ENCODE data around the gene SERHL2. TPM values are rescaled to one million over a fixed set of nuclear protein-coding genes. Genes with fewer than 3 reads are reported as not detected.

SERHL2 gene
- total RNA-seq, 2 experiments from 2014 or later: 0.69 TPM; not detected in 1

GRCh38 chr22:42608823-42609361 lies 55.1 kb downstream of the SERHL2 start:
- peaks cover 68% of the 10 kb centered on the region for H3K4me1 Mint-ChIP-seq (ENCODE audit: low read depth)
- no peak overlapping the region for H3K27ac ChIP-seq (ENCODE audit: low read depth in 1 of 2, low read length in 2 of 2)

DNA sequence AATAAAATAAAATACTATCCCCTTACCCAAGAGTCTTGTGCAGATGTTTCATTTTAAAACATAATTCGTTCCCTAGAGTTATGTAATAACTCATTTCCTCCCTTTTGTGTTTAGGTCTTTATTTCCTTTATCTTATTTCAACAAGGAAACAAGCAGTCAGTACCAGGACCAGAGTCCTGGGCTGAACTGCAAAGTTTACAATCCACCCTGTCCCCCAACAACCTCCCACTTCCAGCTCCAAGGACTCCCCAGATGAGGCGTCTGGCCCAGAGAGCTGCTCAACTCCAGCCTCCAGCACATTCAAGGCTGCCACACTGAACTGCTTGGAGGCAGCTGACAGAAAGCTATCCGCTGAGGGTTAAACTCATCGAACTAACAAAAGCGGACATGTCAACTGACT lies 56.4 kb downstream of the SERHL2 start:
- Histone ChIP-seq H3K9me3 (ENCODE audit: control insufficient read depth in 1 of 2, insufficient read depth in 1 of 2, low read length in 2 of 2) (no peaks in the 10 kb centered on the region), H3K4me1 (ENCODE audit: insufficient read depth, low read length) (peaks cover 69% of the 10 kb centered on the region), H3K36me3 (ENCODE audit: insufficient read depth, low read length) (peaks cover 53% of the 10 kb centered on the region), H3K4me3 (ENCODE audit: low read length) (no peak overlapping the region), H3K27ac (ENCODE audit: low read depth in 1 of 2, low read length in 2 of 2) (no peak overlapping the region), H3K27me3 (ENCODE audit: control insufficient read depth in 1 of 2, insufficient read depth in 2 of 2, low read length in 2 of 2) (no peaks in the 10 kb centered on the region)
- ATAC-seq (ENCODE audit: poor library complexity) (no peak), DNase-seq (no peak)
- Mint-ChIP-seq H3K4me1 (ENCODE audit: low read depth) (peaks cover 67% of the 10 kb centered on the region), H3K36me3 (ENCODE audit: low read depth) (peaks cover 79% of the 10 kb centered on the region), H3K27me3 (no peaks in the 10 kb centered on the region), H3K27ac (peak overlapping the region; percentile 55), H3K4me3 (peak overlapping the region; percentile 36), H3K9me3 (no peaks in the 10 kb centered on the region)
- TF ChIP-seq CTCF (IDR thresholded peaks at IDR 0.05): no peak
- intact Hi-C loops (cut with DNase I, micrococcal nuclease): loop anchor here in 1 of 2 experiments (5.0 to 10.0 kb wide), 2 partner anchors 88 to 535 kb away; partner anchors contain the start of genes NAGA, PHETA2 and SMDT1
- CTCF ChIA-PET: no interaction called here
- POLR2A ChIA-PET: no interaction called here

More at GRCh38 chr22:42608823-42609361, 55.1 kb downstream of the SERHL2 start:
- no peaks in the 10 kb centered on the region for H3K27me3 ChIP-seq (ENCODE audit: control insufficient read depth in 1 of 2, insufficient read depth in 2 of 2, low read length in 2 of 2)
- H3K27ac Mint-ChIP-seq: no peak overlapping the region
- intact Hi-C loops (cut with DNase I, micrococcal nuclease): no loop called here
- DNase-seq (no peak), ATAC-seq (ENCODE audit: poor library complexity) (no peak)
- peaks cover 61% of the 10 kb centered on the region for H3K36me3 ChIP-seq (ENCODE audit: insufficient read depth, low read length)
- no peaks in the 10 kb centered on the region for H3K9me3 Mint-ChIP-seq
- H3K4me1 ChIP-seq (ENCODE audit: insufficient read depth, low read length): peaks cover 74% of the 10 kb centered on the region
- H3K27me3 Mint-ChIP-seq: no peaks in the 10 kb centered on the region
- no peak for TF ChIP-seq CTCF (IDR thresholded peaks at IDR 0.05)
- H3K36me3 Mint-ChIP-seq (ENCODE audit: low read depth): peaks cover 79% of the 10 kb centered on the region
- ChIA-PET CTCF (no interaction called here), POLR2A (no interaction called here)
- no peak overlapping the region for H3K4me3 Mint-ChIP-seq
- no peaks in the 10 kb centered on the region for H3K9me3 ChIP-seq (ENCODE audit: control insufficient read depth in 1 of 2, insufficient read depth in 1 of 2, low read length in 2 of 2)
- H3K4me3 ChIP-seq (ENCODE audit: low read length): no peak overlapping the region

GRCh38 chr22:42611051-42611450 lies 57.3 kb downstream of the SERHL2 start:
- ATAC-seq (ENCODE audit: poor library complexity) (no peak), DNase-seq (no peak)
- Histone ChIP-seq H3K4me3 (ENCODE audit: low read length) (no peak overlapping the region), H3K27ac (ENCODE audit: low read depth in 1 of 2, low read length in 2 of 2) (no peak overlapping the region), H3K27me3 (ENCODE audit: control insufficient read depth in 1 of 2, insufficient read depth in 2 of 2, low read length in 2 of 2) (no peaks in the 10 kb centered on the region), H3K36me3 (ENCODE audit: insufficient read depth, low read length) (peaks cover 49% of the 10 kb centered on the region), H3K9me3 (ENCODE audit: control insufficient read depth in 1 of 2, insufficient read depth in 1 of 2, low read length in 2 of 2) (no peaks in the 10 kb centered on the region), H3K4me1 (ENCODE audit: insufficient read depth, low read length) (peaks cover 75% of the 10 kb centered on the region)
- Mint-ChIP-seq H3K4me3 (peak overlapping the region; percentile 20), H3K27ac (peak overlapping the region; percentile 99), H3K4me1 (ENCODE audit: low read depth) (peaks cover 75% of the 10 kb centered on the region), H3K27me3 (no peaks in the 10 kb centered on the region), H3K9me3 (no peaks in the 10 kb centered on the region), H3K36me3 (ENCODE audit: low read depth) (peaks cover 73% of the 10 kb centered on the region)
- POLR2A ChIA-PET: no interaction called here
- TF ChIP-seq CTCF (IDR thresholded peaks at IDR 0.05): no peak
- CTCF ChIA-PET: no interaction called here
- intact Hi-C loops (cut with DNase I, micrococcal nuclease): loop anchor here in 1 of 2 experiments (5.0 to 10.0 kb wide), 2 partner anchors 89 to 536 kb away; partner anchors contain the start of genes NAGA, PHETA2 and SMDT1

Measured in CD4-positive, alpha-beta T cell (primary cell).